ENCODE results near the gene SNCB. TPM values are rescaled to one million over a fixed set of nuclear protein-coding genes. Genes with fewer than 3 reads are reported as not detected.

Gene SNCB
- total and polyA plus RNA-seq, 2 of the 13 experiments (the other 11 are each of a cell fraction or from before 2014, with no cell fraction given), result not detected

- H3K4me3 ChIP-seq (replicated peaks in 1 of 3; ENCODE audit: insufficient read depth in 1 of 3, low read depth in 2 of 3, low read length in 3 of 3), result peak overlapping the region in 1 of 3 experiments; percentile 40; a peak in 1 of 6 replicates
- no peak for FAIRE-seq
- CTCF ChIA-PET (ENCODE audit: low intra/inter-chr PET ratio, low total read pairs), result no interaction called here
- H3K79me2 ChIP-seq (ENCODE audit: insufficient read depth, low read length), result no peaks in the 10 kb centered on the region
- POLR2A ChIA-PET, result no interaction called here
- in situ Hi-C loops (cut with HindIII; ENCODE audit: extremely low pct_ligation_motif_present, low pct_unique_long_range_greater_than_20kb), result loop anchor here (25.0 kb wide), 1 partner anchor 860 kb away; no protein-coding TSS in a partner anchor
- H3K9me3 ChIP-seq (ENCODE audit: low read length), result no peaks in the 10 kb centered on the region
- H3K27ac ChIP-seq (ENCODE audit: extremely low read length, insufficient read depth, low read length), result no peak overlapping the region
- H4K20me1 ChIP-seq (ENCODE audit: insufficient read depth, low read length), result 0 out of 2 replicates have a peak, but pooled peaks cover 4% of the 10 kb centered on the region
- intact Hi-C loops (cut with micrococcal nuclease; ENCODE audit: unreplicated experiment), result no loop called here
- peaks cover 0 to 9% of the 10 kb centered on the region in 2 experiments; a peak in 1 of 5 replicates for H3K36me3 ChIP-seq (replicated peaks in 1 of 2; ENCODE audit: control insufficient read depth in 1 of 2, insufficient read depth in 2 of 2, low read length in 2 of 2)
- TF ChIP-seq CC2D1A (CRISPR knock-in tag; IDR thresholded peaks at IDR 0.05), result no peak
- no peak for TF ChIP-seq TMF1 (CRISPR knock-in tag; IDR thresholded peaks at IDR 0.05; ENCODE audit: low read depth)
- no peak for TF ChIP-seq AKAP8 (CRISPR knock-in tag; IDR thresholded peaks at IDR 0.05)
- peak; percentile 15 for TF ChIP-seq AGO2 (optimal IDR thresholded peaks at IDR 0.05; ENCODE audit: low read depth, low read length)
- TF ChIP-seq ZBTB2 (CRISPR knock-in tag; IDR thresholded peaks at IDR 0.05; ENCODE audit: low read depth), result no peak
- peak; percentile 42 for TF ChIP-seq YY1 (IDR thresholded peaks at IDR 0.05; ENCODE audit: insufficient read depth, insufficient replicate concordance, low read depth, low read length)
- no peak for TF ChIP-seq ZNF678 (CRISPR knock-in tag; IDR thresholded peaks at IDR 0.05)
- no peak for TF ChIP-seq ZNF768 (CRISPR knock-in tag; IDR thresholded peaks at IDR 0.05)
- no peak for TF ChIP-seq MAZ (IDR thresholded peaks at IDR 0.05; ENCODE audit: borderline replicate concordance, low read depth, low read length)
- no peak for TF ChIP-seq MAZ (CRISPR knock-in tag; IDR thresholded peaks at IDR 0.05; ENCODE audit: low read depth)
- no peak for TF ChIP-seq LBX2 (CRISPR knock-in tag; IDR thresholded peaks at IDR 0.05; ENCODE audit: borderline replicate concordance)
- peak; percentile 27; the same call in 1 of the 2 replicates for TF ChIP-seq KDM2A (CRISPR knock-in tag; IDR thresholded peaks at IDR 0.05; ENCODE audit: borderline replicate concordance, low read depth)
- TF ChIP-seq MXI1 (IDR thresholded peaks at IDR 0.05; ENCODE audit: borderline replicate concordance, low read depth, low read length), result no peak
- TF ChIP-seq ZNF335 (CRISPR knock-in tag; IDR thresholded peaks at IDR 0.05), result no peak
- TF ChIP-seq, protein P1, sequence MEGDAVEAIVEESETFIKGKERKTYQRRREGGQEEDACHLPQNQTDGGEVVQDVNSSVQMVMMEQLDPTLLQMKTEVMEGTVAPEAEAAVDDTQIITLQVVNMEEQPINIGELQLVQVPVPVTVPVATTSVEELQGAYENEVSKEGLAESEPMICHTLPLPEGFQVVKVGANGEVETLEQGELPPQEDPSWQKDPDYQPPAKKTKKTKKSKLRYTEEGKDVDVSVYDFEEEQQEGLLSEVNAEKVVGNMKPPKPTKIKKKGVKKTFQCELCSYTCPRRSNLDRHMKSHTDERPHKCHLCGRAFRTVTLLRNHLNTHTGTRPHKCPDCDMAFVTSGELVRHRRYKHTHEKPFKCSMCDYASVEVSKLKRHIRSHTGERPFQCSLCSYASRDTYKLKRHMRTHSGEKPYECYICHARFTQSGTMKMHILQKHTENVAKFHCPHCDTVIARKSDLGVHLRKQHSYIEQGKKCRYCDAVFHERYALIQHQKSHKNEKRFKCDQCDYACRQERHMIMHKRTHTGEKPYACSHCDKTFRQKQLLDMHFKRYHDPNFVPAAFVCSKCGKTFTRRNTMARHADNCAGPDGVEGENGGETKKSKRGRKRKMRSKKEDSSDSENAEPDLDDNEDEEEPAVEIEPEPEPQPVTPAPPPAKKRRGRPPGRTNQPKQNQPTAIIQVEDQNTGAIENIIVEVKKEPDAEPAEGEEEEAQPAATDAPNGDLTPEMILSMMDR (CRISPR knock-in tag; IDR thresholded peaks at IDR 0.05), result 0 out of 2 replicates have a peak, but pooled peaks have one; percentile 21
- WGBS (ENCODE audit: low lambda C conversion rate), result 88% methylated on average over 97 of the region's 98 CpGs
- BruUV-seq (replicated peaks), result no TSS peak
- no peak overlapping the region for H2AFZ ChIP-seq (ENCODE audit: low read length)
- H3K4me1 ChIP-seq (ENCODE audit: insufficient read depth, low read length), result no peaks in the 10 kb centered on the region
- H3K9ac ChIP-seq (ENCODE audit: insufficient read depth, low read depth, low read length), result no peak overlapping the region
- DNase-seq (ENCODE audit: low spot score), result no peak
- peak overlapping the region; percentile 49 for H3K4me2 ChIP-seq (ENCODE audit: low read depth, low read length)
- peak; percentile 78 for ATAC-seq
- H3K27me3 ChIP-seq (ENCODE audit: control insufficient read depth in 1 of 2, insufficient read depth in 2 of 2, low read length in 2 of 2), result no peaks in the 10 kb centered on the region; a peak in 1 of 5 replicates
Measured at GRCh38 chr5:176596689-176597416, 33.5 kb downstream of the SNCB start.
